GM21619 (cell line): Measurements from ENCODE around the gene KCNB1.
"Not testable (repeated sequence)": the region's sequence is repeated elsewhere in the genome, so short reads cannot be mapped to it uniquely, and the experiment has no call there.

ENCODE experiments used
- ATAC-seq: cut with Tn5 transposase; IDR thresholded peaks from one replicate; pipeline ENCODE4 v1.9.1; 2021; ENCODE audit not compliant: unreplicated experiment

KCNB1 gene

GRCh38 chr20:49330701-49331615, 151.5 kb downstream of the KCNB1 start:
- ATAC-seq = no peak

DNA sequence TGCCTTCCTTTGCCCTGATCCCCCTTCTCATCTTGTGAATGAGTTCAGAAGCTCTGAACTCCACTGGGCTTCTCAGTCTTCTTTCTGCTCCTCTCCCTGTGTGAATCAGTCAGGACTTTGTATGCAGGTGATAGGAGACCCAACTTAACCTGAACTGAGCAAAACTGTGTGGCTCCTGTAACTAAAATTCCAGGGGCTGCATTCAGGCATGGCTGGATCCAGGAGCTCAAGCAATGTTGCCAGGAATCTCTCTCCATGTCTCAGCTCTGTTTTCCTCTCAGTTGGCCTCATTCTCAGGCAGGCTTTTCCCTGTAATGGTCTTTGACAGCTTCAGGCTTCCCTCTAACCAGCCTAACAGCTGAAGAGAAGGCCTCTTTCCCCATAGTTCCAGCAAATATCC, 153.7 kb downstream of the KCNB1 start:
- no peak for ATAC-seq

DNA sequence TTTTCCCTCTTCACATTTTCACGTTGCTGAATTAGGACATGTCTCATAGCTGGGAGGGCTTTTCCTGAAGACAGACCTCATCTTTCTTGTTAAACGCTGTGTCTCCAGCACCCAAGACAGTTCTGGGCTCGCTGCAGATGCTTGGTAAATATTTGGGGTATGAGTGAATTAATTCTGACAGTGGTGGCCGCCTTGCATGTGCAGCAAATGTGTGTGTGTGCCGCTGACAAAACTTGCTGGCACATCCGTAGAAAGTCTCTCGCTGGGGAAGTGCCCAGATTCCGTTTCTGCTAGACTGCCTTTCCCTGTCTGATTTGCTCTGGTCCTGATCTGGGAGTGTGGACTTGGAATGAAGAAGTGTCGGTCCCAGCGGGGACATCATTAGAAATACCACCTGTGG, 156.4 kb downstream of the KCNB1 start:
- ATAC-seq = no peak

DNA sequence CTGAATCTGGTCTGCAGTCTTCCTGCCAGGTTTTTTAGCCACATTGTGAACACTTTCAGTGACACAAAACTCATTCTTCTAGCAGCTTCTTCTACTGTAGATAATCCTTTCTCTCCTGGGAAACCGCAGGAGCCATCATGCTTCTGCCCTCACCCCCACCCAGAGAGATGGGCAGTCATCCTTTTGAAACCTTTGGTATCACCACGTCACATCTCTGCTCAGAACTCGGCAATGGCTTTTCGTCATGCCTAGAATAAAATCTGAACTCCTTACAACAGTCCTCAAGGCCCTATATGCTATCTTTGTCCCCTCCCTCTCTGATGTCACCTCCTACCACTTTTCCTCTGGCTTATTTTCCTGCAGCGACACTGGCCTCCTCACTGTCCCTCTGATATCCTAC, 158.2 kb downstream of the KCNB1 start:
- ATAC-seq = no peak

DNA sequence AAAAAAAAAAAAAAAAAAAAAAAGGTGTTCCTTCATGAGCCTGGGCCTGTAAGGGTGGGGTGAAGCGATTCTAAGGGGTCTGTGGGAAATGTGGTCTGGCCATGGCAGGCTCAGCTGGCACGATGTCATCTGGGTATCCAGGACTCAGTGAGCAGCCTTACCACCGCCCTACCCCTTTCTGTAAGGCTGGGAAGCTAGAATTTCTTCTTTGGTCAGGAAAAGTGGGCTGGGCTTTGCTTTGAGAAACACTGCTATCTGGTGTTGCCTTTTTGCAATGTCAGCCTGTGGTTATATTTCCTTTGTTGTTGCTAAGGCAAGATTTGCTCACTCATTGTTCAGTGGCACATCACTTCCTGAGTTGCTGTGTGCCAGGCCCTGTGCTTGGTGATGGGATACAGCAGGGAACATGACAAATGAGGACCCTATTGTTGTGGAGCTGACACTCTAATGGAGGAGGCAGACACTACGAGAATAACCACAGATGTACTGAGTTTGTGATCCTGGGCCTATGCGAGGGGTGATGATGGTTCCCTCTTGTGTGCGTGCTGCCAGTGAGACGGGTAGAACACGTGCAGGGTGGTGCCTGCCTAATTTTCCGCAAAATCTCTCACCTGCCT, 158.7 kb downstream of the KCNB1 start:
- ATAC-seq = no peak

DNA sequence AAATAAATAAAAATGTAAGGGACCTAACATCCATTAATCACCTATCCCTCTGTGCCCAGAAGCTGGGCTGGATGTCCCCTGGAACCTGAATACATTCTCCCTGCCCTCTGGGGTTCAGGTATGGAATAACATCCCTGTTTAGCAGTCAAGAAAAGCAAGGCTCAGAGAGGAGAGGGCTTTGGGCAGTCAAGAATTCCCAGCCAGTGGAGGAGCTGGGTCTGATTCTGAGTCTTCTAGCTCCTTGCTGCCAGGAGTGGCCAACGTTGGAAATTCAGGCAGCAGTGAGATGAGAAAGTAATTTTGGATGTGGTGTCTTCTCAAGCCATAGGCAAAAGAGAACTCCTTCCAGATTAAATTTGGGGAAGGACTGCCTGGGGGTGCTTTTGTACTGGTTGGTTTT, 162.0 kb downstream of the KCNB1 start:
- ATAC-seq = no peak

DNA sequence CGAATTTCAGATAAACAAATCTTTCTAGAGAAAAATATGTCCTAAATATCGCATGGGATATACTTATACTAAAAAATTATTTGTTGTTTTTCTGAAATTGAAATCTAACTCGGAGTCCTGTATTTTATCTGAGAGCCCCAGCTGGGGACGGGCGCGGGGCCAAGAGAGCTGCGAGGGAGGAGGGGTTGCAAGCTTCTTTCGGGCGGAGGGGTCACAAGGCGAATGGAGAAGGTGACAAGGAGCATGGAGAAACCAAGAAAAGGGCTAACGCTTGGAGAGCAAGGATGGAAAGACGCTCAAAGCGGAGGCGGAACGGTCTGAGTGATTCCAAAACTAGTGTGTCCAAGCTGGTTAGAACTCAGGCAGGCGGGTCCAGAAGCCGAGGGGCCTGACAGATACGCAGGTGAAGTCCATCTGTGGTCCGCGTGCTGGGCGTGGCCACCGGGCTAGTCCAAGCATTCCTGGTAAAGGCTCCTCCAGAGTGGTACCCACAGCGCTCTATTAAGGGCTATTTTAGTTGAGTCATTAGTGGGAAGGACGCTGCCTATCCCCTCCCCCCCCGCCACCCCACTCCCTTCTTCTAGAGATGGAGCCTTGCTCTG, 163.2 kb downstream of the KCNB1 start:
- no peak for ATAC-seq

DNA sequence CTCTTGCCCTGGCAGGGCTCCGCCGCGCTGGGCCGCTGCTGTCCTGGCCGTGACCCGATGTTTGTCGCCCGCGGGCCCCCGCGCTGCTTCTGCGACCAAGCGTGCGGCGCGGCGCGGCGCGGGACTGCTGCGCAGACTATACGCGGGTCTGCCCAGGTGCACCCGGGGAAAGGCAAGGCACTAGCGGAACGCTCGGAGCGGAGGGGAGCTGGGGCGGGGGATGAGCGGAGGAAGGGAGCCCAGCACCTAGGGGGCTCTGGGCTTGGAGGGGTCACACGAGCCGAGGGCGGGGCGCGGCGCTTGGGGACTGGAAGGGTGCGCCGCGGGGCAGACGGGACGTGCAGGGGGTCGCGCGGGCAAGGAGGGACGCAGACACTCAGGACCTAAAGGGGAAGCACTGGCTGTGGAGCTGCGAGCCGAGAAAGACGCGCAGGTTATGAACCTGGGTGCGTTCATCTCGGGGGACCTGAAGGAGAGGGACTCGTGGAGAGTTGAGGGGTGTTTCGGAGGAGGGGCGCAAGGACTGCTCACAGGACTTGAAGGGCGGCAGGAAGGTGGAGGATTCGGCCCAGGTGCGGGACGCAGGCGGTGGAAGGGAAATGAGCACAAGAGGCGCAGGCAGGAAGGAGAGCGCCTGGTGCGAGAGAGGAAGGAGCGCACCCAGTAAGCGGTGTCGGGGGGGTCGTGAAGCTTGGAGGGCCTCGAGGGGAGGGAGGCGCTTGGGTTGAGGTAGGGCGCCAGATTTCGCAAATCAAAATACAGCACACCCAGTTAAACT, 163.8 kb downstream of the KCNB1 start:
- no peak for ATAC-seq

DNA sequence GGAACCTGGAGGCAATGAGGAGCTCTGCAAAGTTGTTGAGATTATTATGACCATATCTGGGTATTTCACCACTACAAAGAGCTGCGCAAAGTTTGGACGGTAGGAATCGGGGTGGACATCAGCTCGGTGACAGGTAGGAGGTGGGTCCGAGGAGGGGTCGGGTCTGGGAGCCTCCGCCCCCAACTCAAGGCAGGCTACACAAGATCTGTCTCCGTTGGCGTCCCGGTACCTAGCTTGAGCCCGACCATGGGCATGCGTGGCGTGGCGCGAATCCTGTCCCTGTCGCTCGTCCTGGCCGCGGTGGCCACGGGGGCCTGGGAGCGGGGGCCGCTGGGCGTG, 164.4 kb downstream of the KCNB1 start:
- ATAC-seq = no peak

DNA sequence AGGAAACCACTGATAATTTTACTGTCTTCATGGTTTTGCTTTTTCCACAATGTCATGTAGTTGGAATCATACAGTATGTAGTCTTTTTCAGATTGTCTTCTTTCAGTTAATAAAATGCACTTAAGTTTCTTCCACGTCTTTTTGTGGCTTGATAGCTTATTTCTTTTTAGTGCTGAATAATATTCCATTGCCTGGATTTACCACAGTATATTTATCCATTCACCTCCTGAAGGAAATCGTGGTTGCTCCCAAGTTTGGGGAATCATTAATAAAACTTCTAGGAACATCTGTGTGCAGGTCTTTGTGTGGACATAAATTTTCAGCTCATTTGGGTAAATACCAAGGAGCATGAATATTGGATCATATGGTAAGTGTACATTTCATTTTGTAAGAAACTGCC, 165.8 kb downstream of the KCNB1 start:
- no peak for ATAC-seq

DNA sequence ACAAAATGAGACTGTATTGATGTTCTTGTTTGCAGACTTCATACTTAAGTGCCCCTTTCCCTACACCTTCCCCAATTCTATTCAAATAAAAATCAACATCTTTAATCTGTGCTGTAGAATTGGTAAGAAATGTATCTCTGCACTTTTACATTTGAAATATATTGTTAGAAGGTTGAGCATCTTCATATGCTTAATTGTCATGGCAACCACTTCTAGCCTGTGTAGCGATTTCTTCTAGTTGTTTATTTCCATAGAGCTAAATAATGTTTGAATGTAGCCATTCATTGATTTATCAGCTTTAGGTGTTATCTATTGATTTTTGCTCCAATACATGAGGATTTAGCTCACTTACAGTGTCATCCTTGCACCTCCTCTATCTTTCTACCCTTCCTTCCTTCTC, 166.9 kb downstream of the KCNB1 start:
- no peak for ATAC-seq

- not testable (repeated sequence) for ATAC-seq
Observed at GRCh38 chr20:49314052-49314451, 168.4 kb downstream of the KCNB1 start.
